Fibroblast of villous mesenchyme (primary cell): ENCODE data around the gene PRKAR2B. TPM values are rescaled to one million over a fixed set of nuclear protein-coding genes. Genes with fewer than 3 reads are reported as not detected.

Experiments
- DNase-seq: peaks from one replicate; pipeline ENCODE4 v3.0.0-alpha.2; 2010; ENCODE audit warnings: low read depth
- H3K4me3 ChIP-seq: 2 replicates; pipeline ENCODE4 v1.5.1; 2011; ENCODE audit warnings: low read depth, mild to moderate bottlenecking, low read length
- total RNA-seq: library from RNA; depleted of rRNA; stranded (reverse); fragments of >200 nt; gene quantifications from 2 replicates; pipeline ENCODE4 v1.2.3, GENCODE V29; 2012
- TF ChIP-seq, protein P1 (sequence below): IDR thresholded peaks from 2 replicates; pipeline ENCODE4 v1.5.1; 2012; ENCODE audit warnings: low read depth, mild to moderate bottlenecking, low read length; ENCODE audit not compliant: insufficient read depth

The PRKAR2B gene
- total RNA-seq, 1 donor, result 3.9 TPM

DNA sequence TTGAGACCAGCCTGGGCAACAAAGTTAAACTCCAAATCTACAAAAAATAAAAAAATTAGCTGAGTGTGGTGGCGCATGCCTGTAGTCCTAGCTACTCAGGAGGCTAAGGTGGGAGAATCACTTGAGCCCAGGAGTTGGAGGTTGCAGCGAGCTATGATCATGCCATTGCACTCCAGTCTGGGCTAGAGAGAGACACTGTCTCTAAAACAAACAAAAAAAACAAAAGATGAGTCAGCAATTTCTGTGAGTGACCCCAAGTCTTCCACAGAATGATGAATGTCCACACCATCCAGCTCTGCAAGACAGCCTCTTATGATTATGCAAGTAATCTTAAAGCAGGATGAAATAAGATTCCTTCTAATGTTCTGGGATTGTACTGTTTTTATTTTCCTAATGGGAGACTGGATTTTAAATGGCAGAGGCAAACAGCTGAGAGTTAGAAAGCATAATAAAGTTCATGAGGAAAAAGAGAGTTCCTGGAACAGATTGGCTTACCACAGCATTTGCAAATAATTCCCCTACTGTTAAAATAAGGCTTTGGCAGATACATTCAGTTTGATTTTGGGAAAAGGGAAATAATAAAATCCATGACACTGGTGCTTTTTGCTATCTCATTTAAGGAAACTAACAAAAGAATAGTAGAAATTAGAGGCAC is 18.9 kb upstream of the PRKAR2B start:
- TF ChIP-seq, protein P1, sequence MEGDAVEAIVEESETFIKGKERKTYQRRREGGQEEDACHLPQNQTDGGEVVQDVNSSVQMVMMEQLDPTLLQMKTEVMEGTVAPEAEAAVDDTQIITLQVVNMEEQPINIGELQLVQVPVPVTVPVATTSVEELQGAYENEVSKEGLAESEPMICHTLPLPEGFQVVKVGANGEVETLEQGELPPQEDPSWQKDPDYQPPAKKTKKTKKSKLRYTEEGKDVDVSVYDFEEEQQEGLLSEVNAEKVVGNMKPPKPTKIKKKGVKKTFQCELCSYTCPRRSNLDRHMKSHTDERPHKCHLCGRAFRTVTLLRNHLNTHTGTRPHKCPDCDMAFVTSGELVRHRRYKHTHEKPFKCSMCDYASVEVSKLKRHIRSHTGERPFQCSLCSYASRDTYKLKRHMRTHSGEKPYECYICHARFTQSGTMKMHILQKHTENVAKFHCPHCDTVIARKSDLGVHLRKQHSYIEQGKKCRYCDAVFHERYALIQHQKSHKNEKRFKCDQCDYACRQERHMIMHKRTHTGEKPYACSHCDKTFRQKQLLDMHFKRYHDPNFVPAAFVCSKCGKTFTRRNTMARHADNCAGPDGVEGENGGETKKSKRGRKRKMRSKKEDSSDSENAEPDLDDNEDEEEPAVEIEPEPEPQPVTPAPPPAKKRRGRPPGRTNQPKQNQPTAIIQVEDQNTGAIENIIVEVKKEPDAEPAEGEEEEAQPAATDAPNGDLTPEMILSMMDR, result no peak
- DNase-seq, result peak; percentile 51
- no peak overlapping the region for H3K4me3 ChIP-seq

DNA sequence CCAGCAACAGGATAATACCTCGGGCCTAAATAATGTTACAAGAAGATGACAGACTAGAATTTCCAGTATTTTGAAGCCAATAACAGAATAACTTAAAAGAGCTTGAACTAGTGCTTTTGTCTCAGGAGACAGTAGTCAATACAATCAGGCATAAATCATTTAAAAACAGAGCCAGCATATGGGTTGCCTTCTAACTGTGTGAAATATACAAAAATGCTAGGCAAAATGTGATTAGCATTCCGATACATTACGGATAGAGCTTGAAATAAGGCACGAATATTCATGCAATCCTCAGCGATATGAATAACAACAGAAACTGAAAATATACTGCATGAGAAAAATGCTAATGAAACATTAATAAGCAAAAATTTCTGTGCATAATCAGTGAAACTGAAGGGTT is 18.3 kb upstream of the PRKAR2B start:
- TF ChIP-seq, protein P1, result no peak
- DNase-seq, result no peak
- H3K4me3 ChIP-seq, result no peak overlapping the region

DNA sequence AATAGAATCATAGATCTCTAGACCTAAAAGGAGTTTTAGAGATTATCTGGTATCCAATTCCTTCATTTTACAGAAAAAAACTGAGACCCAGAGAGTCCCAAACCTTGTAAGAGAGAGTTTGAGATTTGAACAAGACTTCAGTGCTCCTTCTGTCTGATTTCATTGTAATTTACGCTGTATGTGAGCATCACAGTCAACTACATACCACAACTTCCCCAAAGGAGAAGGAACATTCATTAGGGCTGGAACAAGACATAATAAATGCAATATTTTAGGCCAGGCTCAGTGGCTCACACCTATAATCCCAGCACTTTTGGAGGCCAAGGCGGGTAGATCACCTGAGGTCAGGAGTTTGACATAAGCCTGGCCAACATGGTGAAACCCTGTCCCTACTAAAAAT is 17.3 kb upstream of the PRKAR2B start:
- DNase-seq, result no peak
- TF ChIP-seq, protein P1, result no peak
- no peak overlapping the region for H3K4me3 ChIP-seq

DNA sequence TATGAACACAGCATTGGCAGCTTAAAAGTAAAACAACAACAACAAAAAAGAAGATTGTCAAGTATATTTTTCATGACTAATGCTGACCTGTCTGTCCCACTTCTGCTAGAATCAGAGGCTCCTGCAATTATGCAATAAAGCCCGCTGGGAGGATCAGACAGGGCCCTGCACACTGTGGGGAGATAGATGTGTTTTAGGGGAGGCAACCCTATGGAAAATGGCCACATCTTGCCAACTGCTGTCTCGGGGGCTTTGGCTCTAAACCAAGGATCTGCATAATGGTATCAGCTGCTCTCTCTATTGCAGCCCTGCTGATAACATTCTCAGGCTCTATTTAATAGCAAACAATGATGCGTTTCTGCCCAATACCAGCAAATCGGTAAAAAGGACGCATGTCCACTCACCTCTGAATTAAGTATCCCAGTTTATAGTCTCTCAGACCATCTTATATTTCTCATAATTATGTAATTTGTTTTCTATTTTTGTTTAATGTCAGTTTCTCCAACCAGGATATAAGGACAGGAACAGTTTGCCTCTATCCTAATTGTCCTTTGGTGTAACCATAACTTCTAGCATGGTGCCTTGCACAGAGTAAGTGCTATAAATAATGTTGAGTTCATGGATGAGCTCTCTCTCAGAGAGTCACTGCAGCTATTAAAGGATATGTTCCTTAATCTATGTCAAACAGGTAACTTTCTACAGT is 15.3 kb upstream of the PRKAR2B start:
- H3K4me3 ChIP-seq, result no peak overlapping the region
- TF ChIP-seq, protein P1, result no peak
- DNase-seq, result peak; percentile 29

DNA sequence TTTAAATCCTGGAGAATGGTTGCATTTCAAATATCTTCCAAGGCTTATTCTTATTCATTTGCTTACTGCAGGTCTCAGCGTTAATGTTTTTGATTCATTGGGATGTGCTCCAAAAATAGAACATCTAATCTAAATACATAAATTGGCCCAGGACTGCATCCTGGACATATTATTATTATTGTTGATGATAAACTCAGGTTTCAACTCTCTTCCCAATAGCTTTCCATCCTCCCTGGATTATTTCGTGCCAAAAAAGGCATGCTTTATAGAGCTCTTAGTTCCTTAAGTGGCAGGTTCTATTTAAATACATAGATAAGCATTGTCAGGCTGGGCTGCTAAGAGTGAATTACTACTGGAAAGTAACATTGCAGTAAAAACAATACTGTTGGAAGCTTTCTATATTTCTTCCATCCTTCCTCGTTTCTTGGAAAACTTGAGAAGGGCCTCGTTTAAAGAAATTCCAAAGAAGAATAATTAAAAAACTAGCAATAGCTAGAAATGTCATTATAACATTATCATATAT is 14.7 kb upstream of the PRKAR2B start:
- no peak for DNase-seq
- no peak overlapping the region for H3K4me3 ChIP-seq
- TF ChIP-seq, protein P1, result no peak

DNA sequence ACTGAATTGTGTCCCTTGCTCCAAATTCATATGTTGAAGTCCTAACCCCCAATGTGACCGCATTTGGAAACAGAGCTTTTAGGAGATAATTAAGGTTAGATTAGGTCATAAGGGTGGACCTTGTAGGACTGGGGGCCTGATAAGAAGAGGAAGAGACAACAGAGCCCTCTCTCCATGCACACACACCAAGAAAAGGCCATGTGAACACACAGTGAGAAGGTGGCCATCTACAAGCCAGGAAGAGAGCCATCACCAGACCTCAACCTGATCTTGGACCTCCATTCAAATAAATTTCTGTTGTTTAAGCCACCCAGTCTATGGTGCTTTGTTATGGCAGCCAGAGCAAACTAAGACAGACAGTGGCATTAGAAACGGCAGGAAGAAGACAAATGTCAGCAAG is 12.5 kb upstream of the PRKAR2B start:
- TF ChIP-seq, protein P1, result no peak
- H3K4me3 ChIP-seq, result no peak overlapping the region
- no peak for DNase-seq
